A204.1 (cell line): ENCODE results near the gene NFATC2.

Experiments
- FAIRE-seq: peaks from 2 replicates; lab custom pipeline; 2012; peaks lifted over from hg19 to GRCh38; lab: Jason Lieb, UNC

NFATC2 gene

GRCh38 chr20:51412333-51412871 lies 130.1 kb downstream of the NFATC2 start:
- FAIRE-seq = no peak

GRCh38 chr20:51411870-51412269 lies 130.6 kb downstream of the NFATC2 start:
- FAIRE-seq = no peak

- no peak for FAIRE-seq
Measured at GRCh38 chr20:51410586-51411325, 131.8 kb downstream of the NFATC2 start.

- FAIRE-seq = no peak
Measured at GRCh38 chr20:51409192-51409880, 133.2 kb downstream of the NFATC2 start.

- no peak for FAIRE-seq
Measured at GRCh38 chr20:51404297-51405060, 138.0 kb downstream of the NFATC2 start.

GRCh38 chr20:51403466-51404220 lies 138.9 kb downstream of the NFATC2 start:
- FAIRE-seq = no peak

- no peak for FAIRE-seq
Measured at GRCh38 chr20:51402201-51402600, 140.3 kb downstream of the NFATC2 start.

- no peak for FAIRE-seq
Measured at GRCh38 chr20:51401496-51401895, 141.0 kb downstream of the NFATC2 start.

- FAIRE-seq = no peak
Measured at GRCh38 chr20:51400051-51400926, 142.2 kb downstream of the NFATC2 start.

- FAIRE-seq = no peak
Measured at GRCh38 chr20:51399006-51399890, 143.3 kb downstream of the NFATC2 start.

- no peak for FAIRE-seq
Measured at GRCh38 chr20:51398552-51398951, 144.0 kb downstream of the NFATC2 start.

GRCh38 chr20:51398083-51398482 lies 144.4 kb downstream of the NFATC2 start:
- FAIRE-seq = no peak

- FAIRE-seq = no peak
Measured at GRCh38 chr20:51397137-51397536, 145.4 kb downstream of the NFATC2 start.

GRCh38 chr20:51396365-51396909 lies 146.1 kb downstream of the NFATC2 start:
- FAIRE-seq = no peak

- FAIRE-seq = no peak
Measured at GRCh38 chr20:51394706-51395105, 147.8 kb downstream of the NFATC2 start.

GRCh38 chr20:51393571-51393970 lies 148.9 kb downstream of the NFATC2 start:
- FAIRE-seq = no peak

- FAIRE-seq = no peak
Measured at GRCh38 chr20:51392614-51393186, 149.8 kb downstream of the NFATC2 start.

GRCh38 chr20:51391926-51392325 lies 150.6 kb downstream of the NFATC2 start:
- no peak for FAIRE-seq

GRCh38 chr20:51389543-51390264 lies 152.8 kb downstream of the NFATC2 start:
- FAIRE-seq = no peak
